HFF-Myc (cell line): ENCODE measurements around the gene SH3RF3.

Experiments used
- DNase-seq: peaks from one replicate; pipeline ENCODE4 v3.0.0-alpha.2; 2011; ENCODE audit warnings: low read depth; ENCODE audit errors: extremely low read depth
- H3K4me3 ChIP-seq: replicated peaks from 2 replicates; pipeline ENCODE4 v1.5.1; 2011; ENCODE audit warnings: low read depth, mild to moderate bottlenecking, control low read depth, low read length
- CTCF ChIP-seq: IDR thresholded peaks from 2 replicates; pipeline ENCODE4 v1.5.1; 2012; ENCODE audit warnings: mild to moderate bottlenecking, low read depth, low read length, control low read depth; ENCODE audit errors: missing control alignments

SH3RF3 gene

GRCh38 chr2:109142416-109143210 lies 13.6 kb downstream of the SH3RF3 start:
- no peak for DNase-seq
- TF ChIP-seq CTCF: no peak
- no peak overlapping the region for H3K4me3 ChIP-seq

- DNase-seq: no peak
- H3K4me3 ChIP-seq: no peak overlapping the region
- TF ChIP-seq CTCF: no peak
Measured at GRCh38 chr2:109143214-109144187, 14.5 kb downstream of the SH3RF3 start.

DNA sequence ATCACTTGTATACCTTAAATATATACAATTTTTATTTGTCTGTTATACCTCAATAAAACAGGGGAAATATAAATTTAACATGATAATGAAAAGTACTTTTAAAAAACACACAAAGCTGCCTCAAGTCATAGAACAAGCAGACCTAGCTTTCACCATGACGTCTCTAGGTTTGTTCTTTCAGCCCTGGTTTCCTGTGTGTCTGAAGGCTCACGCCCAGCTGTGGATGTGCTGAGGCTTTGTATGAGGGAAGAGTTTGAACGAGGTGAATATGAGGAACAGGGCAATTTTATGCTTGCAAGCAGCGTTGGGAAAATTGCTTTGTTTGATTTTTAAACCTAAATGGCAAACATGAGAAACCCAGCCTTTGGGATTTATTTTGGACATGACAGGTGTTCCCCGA lies 15.3 kb downstream of the SH3RF3 start:
- TF ChIP-seq CTCF: no peak
- H3K4me3 ChIP-seq: no peak overlapping the region
- DNase-seq: no peak

DNA sequence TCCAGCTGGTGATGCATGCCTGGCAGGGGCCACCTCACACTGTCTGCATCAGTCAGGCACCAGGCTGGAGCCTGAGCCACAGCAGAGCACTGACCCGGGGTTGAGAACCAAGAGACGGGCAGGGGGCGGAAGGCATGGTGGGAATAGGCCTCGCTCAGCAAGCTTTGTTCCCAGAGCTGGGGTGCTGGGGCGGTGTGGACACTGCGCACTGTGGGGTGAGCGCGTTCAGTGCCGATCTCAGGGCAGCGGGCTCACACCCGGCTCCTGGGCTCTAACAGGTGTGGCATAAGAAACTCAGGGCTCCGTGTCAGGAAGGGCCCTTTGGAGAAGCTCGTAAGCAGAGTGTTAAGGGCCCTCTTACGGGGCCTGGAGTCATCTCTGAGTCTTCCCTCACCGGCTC lies 15.7 kb downstream of the SH3RF3 start:
- TF ChIP-seq CTCF: no peak
- no peak for DNase-seq
- no peak overlapping the region for H3K4me3 ChIP-seq

DNA sequence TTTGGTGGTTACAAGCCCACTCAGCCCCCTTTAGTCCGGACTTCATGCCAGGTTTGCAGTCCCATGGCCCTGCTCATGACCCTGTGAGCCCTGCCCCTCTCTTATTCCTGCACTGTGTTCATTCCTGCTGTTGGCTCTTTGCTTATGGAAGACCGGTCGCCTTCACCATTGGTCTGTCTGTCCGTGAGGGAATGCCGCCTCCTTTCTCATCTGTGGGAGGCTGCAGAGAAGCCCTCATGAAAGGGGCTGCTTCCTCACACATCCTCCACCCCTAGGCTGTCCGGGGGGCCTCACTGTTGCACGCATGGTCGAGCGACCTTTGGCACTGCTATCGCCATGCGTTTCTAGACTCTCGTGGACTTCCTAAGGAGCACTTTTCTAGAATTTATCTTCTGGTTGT lies 16.3 kb downstream of the SH3RF3 start:
- H3K4me3 ChIP-seq: no peak overlapping the region
- no peak for TF ChIP-seq CTCF
- no peak for DNase-seq

DNA sequence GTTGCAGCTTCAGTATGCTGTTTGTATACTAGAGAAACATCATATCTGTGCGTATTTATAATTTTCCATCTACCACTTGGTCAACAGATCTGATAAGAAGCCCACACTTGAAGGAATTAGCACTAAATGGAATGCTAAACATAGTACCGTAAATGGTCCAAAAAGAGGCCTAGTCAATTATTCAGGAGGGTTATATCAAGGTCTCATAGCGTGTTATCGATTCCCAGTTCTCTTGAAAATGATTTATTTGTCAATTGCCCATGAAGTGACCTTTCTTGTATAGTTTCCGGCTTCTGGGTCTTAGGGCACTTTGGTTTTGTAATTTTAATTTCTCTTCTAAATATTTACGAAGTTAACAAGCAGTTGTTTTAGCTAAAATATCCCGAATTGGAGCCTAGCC lies 18.4 kb downstream of the SH3RF3 start:
- TF ChIP-seq CTCF: no peak
- no peak overlapping the region for H3K4me3 ChIP-seq
- DNase-seq: no peak
